A549 (cell line): Measurements from ENCODE around the gene NMNAT2.

ENCODE experiments used
- BHLHE40 ChIP-seq: IDR thresholded peaks from 2 replicates; pipeline ENCODE4 v1.6.1; 2012; ENCODE audit warnings: low read depth, low read length, inconsistent platforms
- ESRRA ChIP-seq: fragments of 150-350 bp; IDR thresholded peaks from 2 replicates; pipeline ENCODE4 v1.6.1; 2014; ENCODE audit warnings: mild to moderate bottlenecking, low read length, borderline replicate concordance
- JUN ChIP-seq, 2 experiments: fragments of >200 bp; sonication (Bioruptor Twin); formaldehyde crosslinking; IDR thresholded peaks; 2 replicates in 1 of 2; 3 replicates in 1 of 2; pipeline ENCODE4 v1.6.1; 2016 to 2017
- MYC ChIP-seq: IDR thresholded peaks from 2 replicates; pipeline ENCODE4 v1.6.1; 2012; ENCODE audit warnings: mild to moderate bottlenecking, inconsistent platforms, low read length, improper control_type of control experiment, borderline replicate concordance
- POLR2A ChIP-seq: IDR thresholded peaks from 2 replicates; pipeline ENCODE4 v1.6.1; 2012; ENCODE audit warnings: mild to moderate bottlenecking, low read length
- POLR2AphosphoS2 ChIP-seq: conservative IDR thresholded peaks from 2 replicates; pipeline ENCODE4 v1.6.1; 2012; ENCODE audit warnings: low read length, improper control_type of control experiment, inconsistent platforms
- RAD21 ChIP-seq, 2 experiments: fragments of >200 bp in 1 of 2; sonication (Bioruptor Twin) in 1 of 2; formaldehyde crosslinking in 1 of 2; IDR thresholded peaks in 1 of 2; conservative IDR thresholded peaks in 1 of 2; 2 replicates in 1 of 2; 3 replicates in 1 of 2; pipeline ENCODE4 v1.6.1; 2012 to 2018; ENCODE audit warnings: inconsistent platforms in 1 of 2
- RNF2 ChIP-seq: fragments of 200-600 bp; sonication (generic); IDR thresholded peaks from 2 replicates; pipeline ENCODE4 v1.6.1; 2016; ENCODE audit warnings: low read depth, mild to moderate bottlenecking, antibody characterized with exemption, moderate library complexity, borderline replicate concordance
- ZFP36 ChIP-seq: fragments of 450-650 bp; IDR thresholded peaks from 2 replicates; pipeline ENCODE4 v1.6.1; 2014; ENCODE audit warnings: borderline replicate concordance; ENCODE audit not compliant: partially characterized antibody
- TF ChIP-seq, protein P1 (sequence below): fragments of >200 bp; sonication (Bioruptor Twin); formaldehyde crosslinking; IDR thresholded peaks from 3 replicates; pipeline ENCODE4 v1.5.1; 2016
- TF ChIP-seq, protein P2 (sequence below): fragments of >200 bp; sonication (Bioruptor Twin); formaldehyde crosslinking; IDR thresholded peaks from 3 replicates; pipeline ENCODE4 v1.6.1; 2016
- TF ChIP-seq, protein P3 (sequence below): fragments of 200-600 bp; sonication (generic); IDR thresholded peaks from 2 replicates; pipeline ENCODE4 v1.6.1; 2016; ENCODE audit warnings: antibody characterized with exemption, mild to moderate bottlenecking, moderate library complexity
- TF ChIP-seq, protein P4 (sequence below): fragments of 450-650 bp; IDR thresholded peaks from 2 replicates; pipeline ENCODE4 v1.6.1; 2014; ENCODE audit warnings: antibody characterized with exemption

DNA sequence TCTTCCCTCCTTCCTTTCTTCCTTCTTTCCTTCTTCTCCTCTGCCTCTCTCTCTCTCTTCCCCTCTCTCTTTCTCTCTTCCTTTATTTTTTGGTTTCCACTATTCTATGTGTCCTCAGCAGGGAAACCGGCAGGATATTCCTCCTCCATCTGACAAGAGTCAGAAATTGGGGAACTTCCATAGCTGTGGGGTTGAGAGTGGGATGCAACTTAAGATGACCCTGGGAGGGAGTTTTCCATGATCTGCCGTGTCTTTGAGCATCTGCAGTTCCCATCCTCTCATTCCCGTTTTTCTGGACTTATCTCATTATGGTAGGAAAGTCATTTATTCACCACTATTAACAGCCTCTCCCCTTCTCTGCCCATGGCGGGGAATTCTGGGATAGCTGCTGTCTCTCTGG lies 98.6 kb downstream of the NMNAT2 start:
- TF ChIP-seq MYC (no peak), ESRRA (no peak), RAD21 (conservative IDR thresholded peaks at IDR 0.05 in 1 of 2, IDR thresholded peaks at IDR 0.05 in 1 of 2) (no peak), POLR2A (no peak), ZFP36 (no peak), BHLHE40 (no peak), RNF2 (no peak), JUN (IDR thresholded peaks at IDR 0.05) (no peak), POLR2AphosphoS2 (no peak)
- TF ChIP-seq, protein P1, sequence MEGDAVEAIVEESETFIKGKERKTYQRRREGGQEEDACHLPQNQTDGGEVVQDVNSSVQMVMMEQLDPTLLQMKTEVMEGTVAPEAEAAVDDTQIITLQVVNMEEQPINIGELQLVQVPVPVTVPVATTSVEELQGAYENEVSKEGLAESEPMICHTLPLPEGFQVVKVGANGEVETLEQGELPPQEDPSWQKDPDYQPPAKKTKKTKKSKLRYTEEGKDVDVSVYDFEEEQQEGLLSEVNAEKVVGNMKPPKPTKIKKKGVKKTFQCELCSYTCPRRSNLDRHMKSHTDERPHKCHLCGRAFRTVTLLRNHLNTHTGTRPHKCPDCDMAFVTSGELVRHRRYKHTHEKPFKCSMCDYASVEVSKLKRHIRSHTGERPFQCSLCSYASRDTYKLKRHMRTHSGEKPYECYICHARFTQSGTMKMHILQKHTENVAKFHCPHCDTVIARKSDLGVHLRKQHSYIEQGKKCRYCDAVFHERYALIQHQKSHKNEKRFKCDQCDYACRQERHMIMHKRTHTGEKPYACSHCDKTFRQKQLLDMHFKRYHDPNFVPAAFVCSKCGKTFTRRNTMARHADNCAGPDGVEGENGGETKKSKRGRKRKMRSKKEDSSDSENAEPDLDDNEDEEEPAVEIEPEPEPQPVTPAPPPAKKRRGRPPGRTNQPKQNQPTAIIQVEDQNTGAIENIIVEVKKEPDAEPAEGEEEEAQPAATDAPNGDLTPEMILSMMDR: no peak
- TF ChIP-seq, protein P2, sequence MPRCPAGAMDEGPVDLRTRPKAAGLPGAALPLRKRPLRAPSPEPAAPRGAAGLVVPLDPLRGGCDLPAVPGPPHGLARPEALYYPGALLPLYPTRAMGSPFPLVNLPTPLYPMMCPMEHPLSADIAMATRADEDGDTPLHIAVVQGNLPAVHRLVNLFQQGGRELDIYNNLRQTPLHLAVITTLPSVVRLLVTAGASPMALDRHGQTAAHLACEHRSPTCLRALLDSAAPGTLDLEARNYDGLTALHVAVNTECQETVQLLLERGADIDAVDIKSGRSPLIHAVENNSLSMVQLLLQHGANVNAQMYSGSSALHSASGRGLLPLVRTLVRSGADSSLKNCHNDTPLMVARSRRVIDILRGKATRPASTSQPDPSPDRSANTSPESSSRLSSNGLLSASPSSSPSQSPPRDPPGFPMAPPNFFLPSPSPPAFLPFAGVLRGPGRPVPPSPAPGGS: no peak
- TF ChIP-seq, protein P3, sequence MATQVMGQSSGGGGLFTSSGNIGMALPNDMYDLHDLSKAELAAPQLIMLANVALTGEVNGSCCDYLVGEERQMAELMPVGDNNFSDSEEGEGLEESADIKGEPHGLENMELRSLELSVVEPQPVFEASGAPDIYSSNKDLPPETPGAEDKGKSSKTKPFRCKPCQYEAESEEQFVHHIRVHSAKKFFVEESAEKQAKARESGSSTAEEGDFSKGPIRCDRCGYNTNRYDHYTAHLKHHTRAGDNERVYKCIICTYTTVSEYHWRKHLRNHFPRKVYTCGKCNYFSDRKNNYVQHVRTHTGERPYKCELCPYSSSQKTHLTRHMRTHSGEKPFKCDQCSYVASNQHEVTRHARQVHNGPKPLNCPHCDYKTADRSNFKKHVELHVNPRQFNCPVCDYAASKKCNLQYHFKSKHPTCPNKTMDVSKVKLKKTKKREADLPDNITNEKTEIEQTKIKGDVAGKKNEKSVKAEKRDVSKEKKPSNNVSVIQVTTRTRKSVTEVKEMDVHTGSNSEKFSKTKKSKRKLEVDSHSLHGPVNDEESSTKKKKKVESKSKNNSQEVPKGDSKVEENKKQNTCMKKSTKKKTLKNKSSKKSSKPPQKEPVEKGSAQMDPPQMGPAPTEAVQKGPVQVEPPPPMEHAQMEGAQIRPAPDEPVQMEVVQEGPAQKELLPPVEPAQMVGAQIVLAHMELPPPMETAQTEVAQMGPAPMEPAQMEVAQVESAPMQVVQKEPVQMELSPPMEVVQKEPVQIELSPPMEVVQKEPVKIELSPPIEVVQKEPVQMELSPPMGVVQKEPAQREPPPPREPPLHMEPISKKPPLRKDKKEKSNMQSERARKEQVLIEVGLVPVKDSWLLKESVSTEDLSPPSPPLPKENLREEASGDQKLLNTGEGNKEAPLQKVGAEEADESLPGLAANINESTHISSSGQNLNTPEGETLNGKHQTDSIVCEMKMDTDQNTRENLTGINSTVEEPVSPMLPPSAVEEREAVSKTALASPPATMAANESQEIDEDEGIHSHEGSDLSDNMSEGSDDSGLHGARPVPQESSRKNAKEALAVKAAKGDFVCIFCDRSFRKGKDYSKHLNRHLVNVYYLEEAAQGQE: no peak
- TF ChIP-seq, protein P4, sequence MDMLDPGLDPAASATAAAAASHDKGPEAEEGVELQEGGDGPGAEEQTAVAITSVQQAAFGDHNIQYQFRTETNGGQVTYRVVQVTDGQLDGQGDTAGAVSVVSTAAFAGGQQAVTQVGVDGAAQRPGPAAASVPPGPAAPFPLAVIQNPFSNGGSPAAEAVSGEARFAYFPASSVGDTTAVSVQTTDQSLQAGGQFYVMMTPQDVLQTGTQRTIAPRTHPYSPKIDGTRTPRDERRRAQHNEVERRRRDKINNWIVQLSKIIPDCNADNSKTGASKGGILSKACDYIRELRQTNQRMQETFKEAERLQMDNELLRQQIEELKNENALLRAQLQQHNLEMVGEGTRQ: no peak
